GM23338 (cell line): ENCODE results near the gene CPA3. TPM values are rescaled to one million over a fixed set of nuclear protein-coding genes. Genes with fewer than 3 reads are reported as not detected.

Source experiments
- ATAC-seq: fragments of 200-7000 bp; cut with Tn5 transposase; 3 replicates; pipeline ENCODE4 v1.9.1; 2020
- DNase-seq: peaks from one replicate; pipeline ENCODE4 v3.0.0-alpha.2; 2015; ENCODE audit warnings: low spot score
- H2AFZ ChIP-seq: fragments of 200-600 bp; sonication (generic); 2 replicates; pipeline ENCODE4 v1.8.0; 2016; ENCODE audit warnings: antibody characterized with exemption, mild to moderate bottlenecking, moderate library complexity
- H3F3A ChIP-seq: fragments of 200-600 bp; sonication (generic); replicated peaks from 2 replicates; pipeline ENCODE4 v1.8.0; 2017; ENCODE audit warnings: antibody characterized with exemption, mixed run types, low read depth
- H3K27ac ChIP-seq: fragments of 200-600 bp; sonication (generic); 2 replicates; pipeline ENCODE4 v1.6.1; 2016; ENCODE audit warnings: low read depth
- H3K27me3 ChIP-seq: fragments of 200-600 bp; sonication (generic); 2 replicates; pipeline ENCODE4 v1.8.0; 2016; ENCODE audit warnings: mild to moderate bottlenecking, mixed run types, moderate library complexity; ENCODE audit not compliant: insufficient read depth
- H3K36me3 ChIP-seq: fragments of 200-600 bp; sonication (generic); 2 replicates; pipeline ENCODE4 v1.8.0; 2016; ENCODE audit warnings: mild to moderate bottlenecking; ENCODE audit not compliant: insufficient read depth
- H3K4me1 ChIP-seq: fragments of 200-600 bp; sonication (generic); 2 replicates; pipeline ENCODE4 v1.8.0; 2016; ENCODE audit warnings: mild to moderate bottlenecking, moderate library complexity; ENCODE audit not compliant: insufficient read depth
- H3K4me2 ChIP-seq: fragments of 200-600 bp; sonication (generic); 2 replicates; pipeline ENCODE4 v1.7.1; 2017; ENCODE audit warnings: mixed run types
- H3K4me3 ChIP-seq: fragments of 200-600 bp; sonication (generic); 2 replicates; pipeline ENCODE4 v1.6.1; 2016; ENCODE audit warnings: mixed run types
- H3K79me2 ChIP-seq: fragments of 200-600 bp; sonication (generic); replicated peaks from 2 replicates; pipeline ENCODE4 v1.8.0; 2017; ENCODE audit warnings: mild to moderate bottlenecking; ENCODE audit not compliant: insufficient read depth
- H3K9me2 ChIP-seq: fragments of 200-600 bp; sonication (generic); 2 replicates; pipeline ENCODE4 v1.8.0; 2017; ENCODE audit not compliant: insufficient read depth
- H4K20me1 ChIP-seq: fragments of 200-600 bp; sonication (generic); replicated peaks from 2 replicates; pipeline ENCODE4 v1.8.0; 2017; ENCODE audit warnings: mild to moderate bottlenecking; ENCODE audit not compliant: insufficient read depth
- H3K27ac Mint-ChIP-seq: 2 replicates; pipeline ENCODE4 v1.8.0; 2020; ENCODE audit warnings: inconsistent platforms, mild to moderate bottlenecking, moderate library complexity, mixed read lengths
- H3K27me3 Mint-ChIP-seq: 3 replicates; pipeline ENCODE4 v1.8.0; 2022; ENCODE audit warnings: low read depth, mild to moderate bottlenecking, moderate library complexity, mixed read lengths, inconsistent platforms; ENCODE audit not compliant: insufficient read depth, poor library complexity
- H3K36me3 Mint-ChIP-seq: 3 replicates; pipeline ENCODE4 v1.8.0; 2021; ENCODE audit warnings: low read depth, mild to moderate bottlenecking, inconsistent platforms, moderate library complexity, mixed read lengths
- H3K4me1 Mint-ChIP-seq: 3 replicates; pipeline ENCODE4 v1.8.0; 2020; ENCODE audit warnings: mild to moderate bottlenecking, inconsistent platforms, mixed read lengths
- H3K4me3 Mint-ChIP-seq: 3 replicates; pipeline ENCODE4 v1.8.0; 2021; ENCODE audit warnings: moderate library complexity, mild to moderate bottlenecking, inconsistent platforms, mixed read lengths
- H3K9me3 Mint-ChIP-seq: 3 replicates; pipeline ENCODE4 v1.8.0; 2020; ENCODE audit warnings: moderate library complexity, mild to moderate bottlenecking, inconsistent platforms, mixed read lengths
- CREB1 ChIP-seq: fragments of 250-450 bp; sonication (Bioruptor Pico); IDR thresholded peaks from 2 replicates; pipeline ENCODE4 v1.5.0; 2020; ENCODE audit warnings: low read depth, mild to moderate bottlenecking, moderate library complexity
- EZH2 ChIP-seq: fragments of 200-600 bp; sonication (generic); IDR thresholded peaks from one replicate; pipeline ENCODE4 v1.8.0; 2017; ENCODE audit warnings: antibody characterized with exemption, mild to moderate bottlenecking, low read depth; ENCODE audit not compliant: unreplicated experiment
- EZH2phosphoT487 ChIP-seq: fragments of 200-600 bp; sonication (generic); IDR thresholded peaks from one replicate; pipeline ENCODE4 v1.8.1; 2018; ENCODE audit warnings: antibody characterized with exemption; ENCODE audit not compliant: unreplicated experiment
- JUNB ChIP-seq: IDR thresholded peaks from one replicate; pipeline ENCODE4 v1.6.1; 2016; ENCODE audit warnings: antibody characterized with exemption; ENCODE audit not compliant: unreplicated experiment
- NANOG ChIP-seq: IDR thresholded peaks from 2 replicates; pipeline ENCODE4 v1.6.1; 2016; ENCODE audit warnings: antibody characterized with exemption, borderline replicate concordance
- POLR2AphosphoS5 ChIP-seq: IDR thresholded peaks from 2 replicates; pipeline ENCODE4 v1.6.1; 2016; ENCODE audit warnings: antibody characterized with exemption, low read depth
- STAT1 ChIP-seq: IDR thresholded peaks from one replicate; pipeline ENCODE4 v1.6.1; 2016; ENCODE audit warnings: antibody characterized with exemption; ENCODE audit not compliant: unreplicated experiment
- ZNF114 ChIP-seq: fragments of 250-450 bp; sonication (Bioruptor Pico); IDR thresholded peaks from 2 replicates; pipeline ENCODE4 v1.5.0; 2020; ENCODE audit warnings: mild to moderate bottlenecking, moderate library complexity
- ZNF331 ChIP-seq: fragments of 250-450 bp; sonication (Bioruptor Pico); IDR thresholded peaks from 2 replicates; pipeline ENCODE4 v1.5.0; 2020; ENCODE audit warnings: low read depth, mild to moderate bottlenecking, moderate library complexity
- polyA plus RNA-seq: library from polyadenylated mRNA; unstranded; fragments of >200 nt; fragmentation: Nextera tagmentation; extraction: Ambion mirVana; gene quantifications from 2 replicates; pipeline ENCODE4 v1.2.1, GENCODE V29; 2016
- total RNA-seq: library from RNA; depleted of rRNA; stranded (reverse); fragments of >200 nt; shearing (Covaris generic); gene quantifications from 2 replicates; pipeline ENCODE4 v1.2.3, GENCODE V29; 2014
- TF ChIP-seq, protein P1 (sequence below): fragments of 250-450 bp; sonication (Bioruptor Pico); IDR thresholded peaks from 2 replicates; pipeline ENCODE4 v1.5.0; 2020; ENCODE audit warnings: mild to moderate bottlenecking, moderate library complexity
- TF ChIP-seq, protein P2 (sequence below): IDR thresholded peaks from 2 replicates; pipeline ENCODE4 v1.6.1; 2016; ENCODE audit warnings: antibody characterized with exemption
- TF ChIP-seq, protein P3 (sequence below), 2 experiments: fragments of 200-600 bp in 1 of 2; sonication (generic) in 1 of 2; conservative IDR thresholded peaks; 2 replicates each; pipeline versions ENCODE4 v1.5.1 to v1.6.1; 2016 to 2017; ENCODE audit warnings: antibody characterized with exemption in 2 of 2, low read depth in 2 of 2, mild to moderate bottlenecking in 2 of 2, moderate library complexity in 1 of 2
- TF ChIP-seq, protein P4 (sequence below): IDR thresholded peaks from one replicate; pipeline ENCODE4 v1.6.1; 2018; ENCODE audit warnings: antibody characterized with exemption; ENCODE audit not compliant: unreplicated experiment

CPA3 gene
- total and polyA plus RNA-seq, 2 experiments from 2014 or later = not detected

DNA sequence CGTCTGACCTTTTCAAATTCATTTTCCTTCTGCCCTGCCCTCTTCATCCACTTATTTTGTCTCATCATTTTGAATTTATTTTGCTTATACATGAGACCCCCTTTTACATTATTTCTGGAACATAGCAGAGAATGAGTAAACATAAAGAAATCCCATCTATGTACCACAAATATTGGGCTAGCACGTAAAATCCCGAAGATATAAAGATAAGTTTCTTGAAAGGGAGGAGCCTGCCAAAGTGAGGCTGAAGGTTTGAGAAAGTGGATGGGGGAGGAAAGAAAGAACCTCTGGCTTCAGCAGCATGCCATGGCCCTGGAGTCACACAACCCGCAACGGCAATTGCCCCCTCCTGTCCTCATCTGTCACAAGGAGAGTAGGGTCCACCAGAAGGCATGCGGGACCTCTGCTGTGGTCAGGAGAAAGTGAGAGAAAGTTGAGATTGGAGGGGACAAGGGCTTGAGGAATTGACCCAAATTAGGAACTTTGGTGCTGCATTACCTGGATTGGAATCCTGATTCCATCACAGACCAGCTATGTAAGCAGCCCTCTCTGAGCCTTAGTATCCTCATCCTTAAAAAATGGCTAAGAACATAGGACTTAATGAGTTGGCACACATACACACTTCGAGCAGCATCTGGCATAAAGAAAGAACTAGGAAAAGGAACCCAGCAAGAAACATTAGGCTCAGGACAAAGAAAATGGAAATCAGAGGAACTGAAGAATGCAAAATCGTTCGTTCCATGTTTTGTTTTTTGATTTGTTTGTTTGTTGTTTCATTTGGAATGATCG, 72.6 kb downstream of the CPA3 start:
- ATAC-seq (no peak), DNase-seq (no peak)
- Histone ChIP-seq H3K4me2 (no peak overlapping the region), H3K9me2 (no peaks in the 10 kb centered on the region), H4K20me1 (no peaks in the 10 kb centered on the region), H3K4me3 (no peak overlapping the region), H3K4me1 (no peaks in the 10 kb centered on the region), H3K27me3 (no peaks in the 10 kb centered on the region), H3K36me3 (no peaks in the 10 kb centered on the region), H3K27ac (no peak overlapping the region), H3K79me2 (no peaks in the 10 kb centered on the region), H3F3A (no peaks in the 10 kb centered on the region), H2AFZ (peak overlapping the region; percentile 80; the same call in 1 of the 2 replicates)
- TF ChIP-seq STAT1 (no peak), JUNB (no peak), ZNF331 (CRISPR knock-in tag) (no peak), ZNF114 (CRISPR knock-in tag) (no peak), NANOG (no peak), EZH2 (no peak), POLR2AphosphoS5 (no peak), CREB1 (CRISPR knock-in tag) (no peak), EZH2phosphoT487 (no peak)
- TF ChIP-seq, protein P1, sequence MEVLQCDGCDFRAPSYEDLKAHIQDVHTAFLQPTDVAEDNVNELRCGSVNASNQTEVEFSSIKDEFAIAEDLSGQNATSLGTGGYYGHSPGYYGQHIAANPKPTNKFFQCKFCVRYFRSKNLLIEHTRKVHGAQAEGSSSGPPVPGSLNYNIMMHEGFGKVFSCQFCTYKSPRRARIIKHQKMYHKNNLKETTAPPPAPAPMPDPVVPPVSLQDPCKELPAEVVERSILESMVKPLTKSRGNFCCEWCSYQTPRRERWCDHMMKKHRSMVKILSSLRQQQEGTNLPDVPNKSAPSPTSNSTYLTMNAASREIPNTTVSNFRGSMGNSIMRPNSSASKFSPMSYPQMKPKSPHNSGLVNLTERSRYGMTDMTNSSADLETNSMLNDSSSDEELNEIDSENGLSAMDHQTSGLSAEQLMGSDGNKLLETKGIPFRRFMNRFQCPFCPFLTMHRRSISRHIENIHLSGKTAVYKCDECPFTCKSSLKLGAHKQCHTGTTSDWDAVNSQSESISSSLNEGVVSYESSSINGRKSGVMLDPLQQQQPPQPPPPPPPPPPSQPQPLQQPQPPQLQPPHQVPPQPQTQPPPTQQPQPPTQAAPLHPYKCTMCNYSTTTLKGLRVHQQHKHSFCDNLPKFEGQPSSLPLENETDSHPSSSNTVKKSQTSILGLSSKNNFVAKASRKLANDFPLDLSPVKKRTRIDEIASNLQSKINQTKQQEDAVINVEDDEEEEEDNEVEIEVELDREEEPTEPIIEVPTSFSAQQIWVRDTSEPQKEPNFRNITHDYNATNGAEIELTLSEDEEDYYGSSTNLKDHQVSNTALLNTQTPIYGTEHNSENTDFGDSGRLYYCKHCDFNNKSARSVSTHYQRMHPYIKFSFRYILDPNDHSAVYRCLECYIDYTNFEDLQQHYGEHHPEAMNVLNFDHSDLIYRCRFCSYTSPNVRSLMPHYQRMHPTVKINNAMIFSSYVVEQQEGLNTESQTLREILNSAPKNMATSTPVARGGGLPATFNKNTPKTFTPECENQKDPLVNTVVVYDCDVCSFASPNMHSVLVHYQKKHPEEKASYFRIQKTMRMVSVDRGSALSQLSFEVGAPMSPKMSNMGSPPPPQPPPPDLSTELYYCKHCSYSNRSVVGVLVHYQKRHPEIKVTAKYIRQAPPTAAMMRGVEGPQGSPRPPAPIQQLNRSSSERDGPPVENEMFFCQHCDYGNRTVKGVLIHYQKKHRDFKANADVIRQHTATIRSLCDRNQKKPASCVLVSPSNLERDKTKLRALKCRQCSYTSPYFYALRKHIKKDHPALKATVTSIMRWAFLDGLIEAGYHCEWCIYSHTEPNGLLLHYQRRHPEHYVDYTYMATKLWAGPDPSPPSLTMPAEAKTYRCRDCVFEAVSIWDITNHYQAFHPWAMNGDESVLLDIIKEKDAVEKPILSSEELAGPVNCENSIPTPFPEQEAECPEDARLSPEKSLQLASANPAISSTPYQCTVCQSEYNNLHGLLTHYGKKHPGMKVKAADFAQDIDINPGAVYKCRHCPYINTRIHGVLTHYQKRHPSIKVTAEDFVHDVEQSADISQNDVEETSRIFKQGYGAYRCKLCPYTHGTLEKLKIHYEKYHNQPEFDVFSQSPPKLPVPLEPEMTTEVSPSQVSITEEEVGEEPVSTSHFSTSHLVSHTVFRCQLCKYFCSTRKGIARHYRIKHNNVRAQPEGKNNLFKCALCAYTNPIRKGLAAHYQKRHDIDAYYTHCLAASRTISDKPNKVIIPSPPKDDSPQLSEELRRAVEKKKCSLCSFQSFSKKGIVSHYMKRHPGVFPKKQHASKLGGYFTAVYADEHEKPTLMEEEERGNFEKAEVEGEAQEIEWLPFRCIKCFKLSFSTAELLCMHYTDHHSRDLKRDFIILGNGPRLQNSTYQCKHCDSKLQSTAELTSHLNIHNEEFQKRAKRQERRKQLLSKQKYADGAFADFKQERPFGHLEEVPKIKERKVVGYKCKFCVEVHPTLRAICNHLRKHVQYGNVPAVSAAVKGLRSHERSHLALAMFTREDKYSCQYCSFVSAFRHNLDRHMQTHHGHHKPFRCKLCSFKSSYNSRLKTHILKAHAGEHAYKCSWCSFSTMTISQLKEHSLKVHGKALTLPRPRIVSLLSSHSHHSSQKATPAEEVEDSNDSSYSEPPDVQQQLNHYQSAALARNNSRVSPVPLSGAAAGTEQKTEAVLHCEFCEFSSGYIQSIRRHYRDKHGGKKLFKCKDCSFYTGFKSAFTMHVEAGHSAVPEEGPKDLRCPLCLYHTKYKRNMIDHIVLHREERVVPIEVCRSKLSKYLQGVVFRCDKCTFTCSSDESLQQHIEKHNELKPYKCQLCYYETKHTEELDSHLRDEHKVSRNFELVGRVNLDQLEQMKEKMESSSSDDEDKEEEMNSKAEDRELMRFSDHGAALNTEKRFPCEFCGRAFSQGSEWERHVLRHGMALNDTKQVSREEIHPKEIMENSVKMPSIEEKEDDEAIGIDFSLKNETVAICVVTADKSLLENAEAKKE = no peak
- TF ChIP-seq, protein P2, sequence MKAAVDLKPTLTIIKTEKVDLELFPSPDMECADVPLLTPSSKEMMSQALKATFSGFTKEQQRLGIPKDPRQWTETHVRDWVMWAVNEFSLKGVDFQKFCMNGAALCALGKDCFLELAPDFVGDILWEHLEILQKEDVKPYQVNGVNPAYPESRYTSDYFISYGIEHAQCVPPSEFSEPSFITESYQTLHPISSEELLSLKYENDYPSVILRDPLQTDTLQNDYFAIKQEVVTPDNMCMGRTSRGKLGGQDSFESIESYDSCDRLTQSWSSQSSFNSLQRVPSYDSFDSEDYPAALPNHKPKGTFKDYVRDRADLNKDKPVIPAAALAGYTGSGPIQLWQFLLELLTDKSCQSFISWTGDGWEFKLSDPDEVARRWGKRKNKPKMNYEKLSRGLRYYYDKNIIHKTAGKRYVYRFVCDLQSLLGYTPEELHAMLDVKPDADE = no peak
- TF ChIP-seq, protein P3, sequence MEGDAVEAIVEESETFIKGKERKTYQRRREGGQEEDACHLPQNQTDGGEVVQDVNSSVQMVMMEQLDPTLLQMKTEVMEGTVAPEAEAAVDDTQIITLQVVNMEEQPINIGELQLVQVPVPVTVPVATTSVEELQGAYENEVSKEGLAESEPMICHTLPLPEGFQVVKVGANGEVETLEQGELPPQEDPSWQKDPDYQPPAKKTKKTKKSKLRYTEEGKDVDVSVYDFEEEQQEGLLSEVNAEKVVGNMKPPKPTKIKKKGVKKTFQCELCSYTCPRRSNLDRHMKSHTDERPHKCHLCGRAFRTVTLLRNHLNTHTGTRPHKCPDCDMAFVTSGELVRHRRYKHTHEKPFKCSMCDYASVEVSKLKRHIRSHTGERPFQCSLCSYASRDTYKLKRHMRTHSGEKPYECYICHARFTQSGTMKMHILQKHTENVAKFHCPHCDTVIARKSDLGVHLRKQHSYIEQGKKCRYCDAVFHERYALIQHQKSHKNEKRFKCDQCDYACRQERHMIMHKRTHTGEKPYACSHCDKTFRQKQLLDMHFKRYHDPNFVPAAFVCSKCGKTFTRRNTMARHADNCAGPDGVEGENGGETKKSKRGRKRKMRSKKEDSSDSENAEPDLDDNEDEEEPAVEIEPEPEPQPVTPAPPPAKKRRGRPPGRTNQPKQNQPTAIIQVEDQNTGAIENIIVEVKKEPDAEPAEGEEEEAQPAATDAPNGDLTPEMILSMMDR (conservative IDR thresholded peaks at IDR 0.05; ENCODE audit: low read depth in 2 of 2) = no peak
- TF ChIP-seq, protein P4, sequence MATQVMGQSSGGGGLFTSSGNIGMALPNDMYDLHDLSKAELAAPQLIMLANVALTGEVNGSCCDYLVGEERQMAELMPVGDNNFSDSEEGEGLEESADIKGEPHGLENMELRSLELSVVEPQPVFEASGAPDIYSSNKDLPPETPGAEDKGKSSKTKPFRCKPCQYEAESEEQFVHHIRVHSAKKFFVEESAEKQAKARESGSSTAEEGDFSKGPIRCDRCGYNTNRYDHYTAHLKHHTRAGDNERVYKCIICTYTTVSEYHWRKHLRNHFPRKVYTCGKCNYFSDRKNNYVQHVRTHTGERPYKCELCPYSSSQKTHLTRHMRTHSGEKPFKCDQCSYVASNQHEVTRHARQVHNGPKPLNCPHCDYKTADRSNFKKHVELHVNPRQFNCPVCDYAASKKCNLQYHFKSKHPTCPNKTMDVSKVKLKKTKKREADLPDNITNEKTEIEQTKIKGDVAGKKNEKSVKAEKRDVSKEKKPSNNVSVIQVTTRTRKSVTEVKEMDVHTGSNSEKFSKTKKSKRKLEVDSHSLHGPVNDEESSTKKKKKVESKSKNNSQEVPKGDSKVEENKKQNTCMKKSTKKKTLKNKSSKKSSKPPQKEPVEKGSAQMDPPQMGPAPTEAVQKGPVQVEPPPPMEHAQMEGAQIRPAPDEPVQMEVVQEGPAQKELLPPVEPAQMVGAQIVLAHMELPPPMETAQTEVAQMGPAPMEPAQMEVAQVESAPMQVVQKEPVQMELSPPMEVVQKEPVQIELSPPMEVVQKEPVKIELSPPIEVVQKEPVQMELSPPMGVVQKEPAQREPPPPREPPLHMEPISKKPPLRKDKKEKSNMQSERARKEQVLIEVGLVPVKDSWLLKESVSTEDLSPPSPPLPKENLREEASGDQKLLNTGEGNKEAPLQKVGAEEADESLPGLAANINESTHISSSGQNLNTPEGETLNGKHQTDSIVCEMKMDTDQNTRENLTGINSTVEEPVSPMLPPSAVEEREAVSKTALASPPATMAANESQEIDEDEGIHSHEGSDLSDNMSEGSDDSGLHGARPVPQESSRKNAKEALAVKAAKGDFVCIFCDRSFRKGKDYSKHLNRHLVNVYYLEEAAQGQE = no peak
- Mint-ChIP-seq H3K27ac (no peak overlapping the region), H3K4me3 (no peak overlapping the region), H3K4me1 (peaks cover 3% of the 10 kb centered on the region; the same call in 2 of the 3 replicates), H3K36me3 (no peaks in the 10 kb centered on the region), H3K9me3 (no peaks in the 10 kb centered on the region), H3K27me3 (peaks cover 4% of the 10 kb centered on the region)
